Endothelial cell (in vitro differentiated cells): ENCODE data around the gene MKRN2. TPM values are rescaled to one million over a fixed set of nuclear protein-coding genes. Genes with fewer than 3 reads are reported as not detected.

Experiments used
- DNase-seq: peaks from one replicate; pipeline ENCODE4 v3.0.0; 2021; ENCODE audit warnings: low spot score
- H3K27ac Mint-ChIP-seq: one replicate; pipeline ENCODE4 v1.8.0; 2021; ENCODE audit warnings: mixed read lengths, inconsistent platforms; ENCODE audit not compliant: unreplicated experiment
- H3K27me3 Mint-ChIP-seq: one replicate; pipeline ENCODE4 v1.8.0; 2021; ENCODE audit warnings: mild to moderate bottlenecking, moderate library complexity, mixed read lengths, inconsistent platforms; ENCODE audit not compliant: unreplicated experiment
- H3K36me3 Mint-ChIP-seq: one replicate; pipeline ENCODE4 v1.8.0; 2021; ENCODE audit warnings: mild to moderate bottlenecking, low read depth, mixed read lengths, inconsistent platforms; ENCODE audit not compliant: unreplicated experiment
- H3K4me1 Mint-ChIP-seq: one replicate; pipeline ENCODE4 v1.8.0; 2021; ENCODE audit warnings: mild to moderate bottlenecking, mixed read lengths, inconsistent platforms; ENCODE audit not compliant: unreplicated experiment
- H3K4me3 Mint-ChIP-seq: one replicate; pipeline ENCODE4 v1.8.0; 2021; ENCODE audit warnings: mild to moderate bottlenecking, mixed read lengths, inconsistent platforms; ENCODE audit not compliant: unreplicated experiment
- H3K9me3 Mint-ChIP-seq: one replicate; pipeline ENCODE4 v1.8.0; 2021; ENCODE audit warnings: mixed read lengths, inconsistent platforms; ENCODE audit not compliant: unreplicated experiment
- long read RNA-seq: library from polyadenylated mRNA; unstranded; transcript quantifications from one replicate; pipeline ENCODE4 v2.0.0, GENCODE V29; 2020; ENCODE audit not compliant: unreplicated experiment
- total RNA-seq: library from RNA; stranded (reverse); fragmentation: NEBNext Ultra II Directional; extraction: Animal tissue kit (Norgen Biotek cat#: 25700); gene quantifications from one replicate; pipeline ENCODE4 v1.2.1, GENCODE V29; 2021; ENCODE audit not compliant: unreplicated experiment
- TF ChIP-seq, protein P1 (sequence below): fragments of 200-600 bp; sonication (generic); IDR thresholded peaks from one replicate; pipeline ENCODE4 v1.5.0; 2021; ENCODE audit warnings: antibody characterized with exemption; ENCODE audit not compliant: unreplicated experiment

MKRN2 gene, protein sequence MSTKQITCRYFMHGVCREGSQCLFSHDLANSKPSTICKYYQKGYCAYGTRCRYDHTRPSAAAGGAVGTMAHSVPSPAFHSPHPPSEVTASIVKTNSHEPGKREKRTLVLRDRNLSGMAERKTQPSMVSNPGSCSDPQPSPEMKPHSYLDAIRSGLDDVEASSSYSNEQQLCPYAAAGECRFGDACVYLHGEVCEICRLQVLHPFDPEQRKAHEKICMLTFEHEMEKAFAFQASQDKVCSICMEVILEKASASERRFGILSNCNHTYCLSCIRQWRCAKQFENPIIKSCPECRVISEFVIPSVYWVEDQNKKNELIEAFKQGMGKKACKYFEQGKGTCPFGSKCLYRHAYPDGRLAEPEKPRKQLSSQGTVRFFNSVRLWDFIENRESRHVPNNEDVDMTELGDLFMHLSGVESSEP
- total RNA-seq, result 22.0 TPM
- long read RNA-seq, transcript MKRN2-201 (8 exons, 2,848 nt), result major isoform, 11 of 13 reads
- long read RNA-seq, partial matches to known transcripts, result 0 of 13 reads
- long read RNA-seq, other reads (novel, unspliced or antisense), result 1 of 13 reads

DNA sequence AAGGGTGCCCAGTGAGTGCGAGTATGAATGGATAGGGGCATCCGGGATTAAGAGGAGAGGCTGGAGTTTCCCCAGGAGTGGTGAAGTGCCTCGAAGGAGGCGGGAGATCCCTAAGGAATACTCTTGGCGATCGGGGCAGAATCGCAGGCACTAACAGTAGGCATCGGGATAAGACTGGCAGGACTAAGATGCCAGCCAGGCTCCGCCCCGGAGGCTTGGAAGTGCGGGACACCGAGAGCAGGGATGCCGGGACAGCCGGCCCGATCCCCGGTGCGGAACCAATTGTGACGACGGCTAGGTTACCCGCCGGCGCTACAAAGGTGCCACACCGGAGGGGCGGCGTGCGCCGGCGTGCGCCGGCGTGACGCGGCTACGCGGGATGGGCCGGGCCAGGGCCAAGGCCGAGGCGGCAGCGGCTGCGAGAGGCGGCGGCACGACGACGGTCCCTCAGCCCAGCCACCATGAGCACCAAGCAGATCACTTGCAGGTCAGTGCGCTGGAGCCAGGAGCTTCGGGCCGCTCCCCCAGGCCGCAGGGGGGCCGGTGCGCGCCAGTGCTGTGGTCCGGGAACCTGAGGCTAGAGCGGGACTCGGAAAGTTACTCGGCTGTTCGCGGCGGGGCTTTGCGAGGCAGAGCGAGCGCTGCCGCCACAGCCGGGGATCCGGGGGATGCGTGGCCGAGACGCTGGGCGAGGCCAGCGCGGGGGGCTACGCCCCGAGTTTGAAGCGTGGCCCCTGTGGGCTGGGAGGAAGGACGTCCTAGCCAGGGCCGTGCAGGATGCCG is at the start of gene MKRN2:
MKRN2 (plus strand) TSS at position 398 of the 783 bp plus-strand sequence; CDS start at position 462, 64 bp downstream.
- peak within 1 kb of the TSS; percentile 98 for H3K4me3 Mint-ChIP-seq
- H3K4me1 Mint-ChIP-seq, result peaks cover 13% of the 10 kb centered on the region
- TF ChIP-seq, protein P1, sequence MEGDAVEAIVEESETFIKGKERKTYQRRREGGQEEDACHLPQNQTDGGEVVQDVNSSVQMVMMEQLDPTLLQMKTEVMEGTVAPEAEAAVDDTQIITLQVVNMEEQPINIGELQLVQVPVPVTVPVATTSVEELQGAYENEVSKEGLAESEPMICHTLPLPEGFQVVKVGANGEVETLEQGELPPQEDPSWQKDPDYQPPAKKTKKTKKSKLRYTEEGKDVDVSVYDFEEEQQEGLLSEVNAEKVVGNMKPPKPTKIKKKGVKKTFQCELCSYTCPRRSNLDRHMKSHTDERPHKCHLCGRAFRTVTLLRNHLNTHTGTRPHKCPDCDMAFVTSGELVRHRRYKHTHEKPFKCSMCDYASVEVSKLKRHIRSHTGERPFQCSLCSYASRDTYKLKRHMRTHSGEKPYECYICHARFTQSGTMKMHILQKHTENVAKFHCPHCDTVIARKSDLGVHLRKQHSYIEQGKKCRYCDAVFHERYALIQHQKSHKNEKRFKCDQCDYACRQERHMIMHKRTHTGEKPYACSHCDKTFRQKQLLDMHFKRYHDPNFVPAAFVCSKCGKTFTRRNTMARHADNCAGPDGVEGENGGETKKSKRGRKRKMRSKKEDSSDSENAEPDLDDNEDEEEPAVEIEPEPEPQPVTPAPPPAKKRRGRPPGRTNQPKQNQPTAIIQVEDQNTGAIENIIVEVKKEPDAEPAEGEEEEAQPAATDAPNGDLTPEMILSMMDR, result no peak
- peak within 1 kb of the TSS; percentile 93 for H3K27ac Mint-ChIP-seq
- H3K36me3 Mint-ChIP-seq, result no peaks in the 10 kb centered on the region
- peaks cover 4% of the 10 kb centered on the region for H3K27me3 Mint-ChIP-seq
- DNase-seq, result peak; percentile 92
- H3K9me3 Mint-ChIP-seq, result no peaks in the 10 kb centered on the region

DNA sequence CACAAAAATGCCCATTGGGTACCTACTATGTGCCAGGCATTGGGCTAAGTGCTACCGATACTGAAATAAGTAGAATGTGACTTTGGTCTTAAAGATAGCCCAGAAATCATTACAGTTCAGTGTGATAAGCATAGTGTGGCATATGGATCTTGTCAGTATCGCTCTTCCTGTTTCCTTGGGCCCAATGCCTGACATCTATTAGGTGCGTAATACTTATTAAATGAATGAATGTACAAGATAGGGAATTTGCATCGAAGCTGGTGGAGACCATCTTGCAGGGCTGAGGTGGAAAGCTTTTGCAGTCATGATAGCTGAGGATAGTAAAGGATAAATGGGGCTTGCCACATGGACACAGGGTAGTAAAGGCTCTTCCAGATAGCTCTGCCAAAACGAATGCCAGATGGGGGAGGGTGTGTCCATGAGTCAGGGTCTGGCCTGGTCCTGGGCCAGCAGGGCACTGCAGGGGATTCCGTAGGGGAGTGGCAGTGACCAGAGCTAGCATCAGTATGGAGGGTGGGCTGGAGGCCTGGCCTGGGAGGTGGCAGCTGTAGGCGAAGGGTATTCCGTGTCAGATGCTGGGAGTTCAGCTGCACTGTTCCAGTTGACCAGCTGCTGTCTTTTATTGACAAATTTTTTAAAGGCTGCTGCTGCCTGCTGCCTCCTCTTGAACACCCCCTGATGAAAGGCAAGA is 49.2 kb upstream of the MKRN2 start:
- TF ChIP-seq, protein P1, result no peak
- Mint-ChIP-seq H3K27me3 (peaks cover 1% of the 10 kb centered on the region), H3K4me3 (no peak overlapping the region), H3K9me3 (no peaks in the 10 kb centered on the region), H3K4me1 (no peaks in the 10 kb centered on the region), H3K36me3 (peaks cover 7% of the 10 kb centered on the region), H3K27ac (no peak overlapping the region)
- no peak for DNase-seq

DNA sequence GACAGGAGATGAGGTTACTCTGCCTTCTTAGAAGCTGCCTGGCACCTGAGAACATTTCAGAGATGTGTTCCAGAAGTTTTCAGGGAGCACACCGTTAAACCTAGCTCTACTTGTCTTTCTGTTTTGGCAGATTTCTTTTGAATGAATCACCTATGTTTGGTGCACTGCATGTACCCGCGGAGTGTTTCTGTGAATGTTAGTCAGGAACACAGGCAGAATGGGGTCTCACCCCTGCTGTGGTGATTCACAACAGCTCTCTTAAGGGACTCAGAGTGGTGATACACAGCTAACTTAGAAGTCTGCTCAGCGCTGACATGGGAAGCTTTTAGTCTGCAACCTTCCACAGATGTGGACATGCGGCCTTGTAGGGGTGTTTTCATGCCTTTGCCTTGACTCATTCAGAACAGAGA is 48.6 kb upstream of the MKRN2 start:
- peaks cover 3% of the 10 kb centered on the region for H3K36me3 Mint-ChIP-seq
- no peaks in the 10 kb centered on the region for H3K4me1 Mint-ChIP-seq
- DNase-seq, result no peak
- H3K27me3 Mint-ChIP-seq, result no peaks in the 10 kb centered on the region
- H3K27ac Mint-ChIP-seq, result no peak overlapping the region
- H3K9me3 Mint-ChIP-seq, result no peaks in the 10 kb centered on the region
- no peak overlapping the region for H3K4me3 Mint-ChIP-seq
- TF ChIP-seq, protein P1, result no peak

DNA sequence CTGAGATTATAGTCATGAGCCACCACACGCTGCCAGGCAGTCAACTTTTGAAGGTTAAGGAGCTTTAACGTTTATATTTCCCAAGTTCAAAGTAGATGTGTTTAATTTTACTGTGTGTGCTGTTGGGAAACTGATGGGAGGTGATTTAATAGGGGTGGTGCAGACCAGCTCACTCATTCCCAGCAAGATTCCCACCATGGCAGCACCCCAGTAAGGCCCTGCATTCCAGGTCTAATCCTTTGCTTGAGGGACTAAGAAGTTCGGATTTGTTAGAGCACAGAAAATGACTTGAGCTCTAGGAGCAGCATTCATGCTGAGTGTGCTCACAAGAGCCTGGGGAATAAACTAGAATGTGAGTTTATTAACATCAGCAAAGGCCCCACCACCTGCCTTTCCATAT is 47.4 kb upstream of the MKRN2 start:
- Mint-ChIP-seq H3K27ac (no peak overlapping the region), H3K9me3 (no peaks in the 10 kb centered on the region), H3K36me3 (no peaks in the 10 kb centered on the region), H3K4me3 (no peak overlapping the region), H3K4me1 (no peaks in the 10 kb centered on the region), H3K27me3 (no peaks in the 10 kb centered on the region)
- TF ChIP-seq, protein P1, result no peak
- DNase-seq, result no peak
